HepG2 (cell line): ENCODE data around the gene FXR2. TPM values are rescaled to one million over a fixed set of nuclear protein-coding genes. Genes with fewer than 3 reads are reported as not detected.

Source experiments
- CBX5 ChIP-seq: sonication (generic); formaldehyde crosslinking; IDR thresholded peaks from 2 replicates; pipeline ENCODE4 v1.4.0; 2020; ENCODE audit warnings: missing genetic modification reagents, borderline replicate concordance
- CERS6 ChIP-seq: sonication (generic); formaldehyde crosslinking; IDR thresholded peaks from 2 replicates; pipeline ENCODE4 v1.5.0; 2020; ENCODE audit warnings: missing genetic modification reagents
- DMAP1 ChIP-seq: IDR thresholded peaks from 2 replicates; pipeline ENCODE4 v1.6.1; 2016
- HMG20A ChIP-seq: IDR thresholded peaks from 2 replicates; pipeline ENCODE4 v1.6.1; 2016; ENCODE audit warnings: borderline replicate concordance
- MLX ChIP-seq: IDR thresholded peaks from 2 replicates; pipeline ENCODE4 v1.6.1; 2016
- NAIF1 ChIP-seq: sonication (generic); formaldehyde crosslinking; IDR thresholded peaks from 2 replicates; pipeline ENCODE4 v1.5.0; 2020; ENCODE audit warnings: mild to moderate bottlenecking, missing genetic modification reagents, borderline replicate concordance
- NFKBIZ ChIP-seq: IDR thresholded peaks from 2 replicates; pipeline ENCODE4 v1.6.1; 2018; ENCODE audit warnings: missing genetic modification reagents, missing compliant biosample characterization
- NFYB ChIP-seq: sonication (generic); formaldehyde crosslinking; IDR thresholded peaks from 2 replicates; pipeline ENCODE4 v1.4.0; 2020; ENCODE audit warnings: missing genetic modification reagents
- PRPF4 ChIP-seq: fragments of 200-400 bp; formaldehyde crosslinking; IDR thresholded peaks from 2 replicates; pipeline ENCODE4 v1.6.1; 2016; ENCODE audit warnings: low read length, low read depth; ENCODE audit not compliant: poor library complexity, severe bottlenecking
- SALL1 ChIP-seq: sonication (generic); formaldehyde crosslinking; IDR thresholded peaks from 2 replicates; pipeline ENCODE4 v1.8.0; 2022; ENCODE audit warnings: mild to moderate bottlenecking, missing genetic modification reagents
- SYNCRIP ChIP-seq: fragments of 200-400 bp; formaldehyde crosslinking; IDR thresholded peaks from 2 replicates; pipeline ENCODE4 v1.6.1; 2018; ENCODE audit warnings: mild to moderate bottlenecking, low read depth, low read length; ENCODE audit not compliant: insufficient read depth
- TRIM22 ChIP-seq: fragments of 450-650 bp; IDR thresholded peaks from 2 replicates; pipeline ENCODE4 v1.6.1; 2017
- YEATS4 ChIP-seq: sonication (generic); formaldehyde crosslinking; IDR thresholded peaks from 2 replicates; pipeline ENCODE4 v1.4.0; 2020; ENCODE audit warnings: missing genetic modification reagents, borderline replicate concordance
- ZBTB3 ChIP-seq: sonication (generic); formaldehyde crosslinking; IDR thresholded peaks from 2 replicates; pipeline ENCODE4 v1.4.0; 2020; ENCODE audit warnings: low read depth, mild to moderate bottlenecking, moderate library complexity, missing genetic modification reagents, borderline replicate concordance
- ZFAT ChIP-seq: sonication (generic); formaldehyde crosslinking; conservative IDR thresholded peaks from 2 replicates; pipeline ENCODE4 v1.8.1; 2023; ENCODE audit warnings: missing genetic modification reagents, inconsistent platforms
- ZNF136 ChIP-seq: sonication (generic); formaldehyde crosslinking; IDR thresholded peaks from 2 replicates; pipeline ENCODE4 v1.8.1; 2022; ENCODE audit warnings: low read depth, mild to moderate bottlenecking, moderate library complexity, missing genetic modification reagents
- ZNF205 ChIP-seq: IDR thresholded peaks from 2 replicates; pipeline ENCODE4 v1.6.1; 2018; ENCODE audit warnings: missing biosample characterization, missing genetic modification reagents
- ZNF501 ChIP-seq: sonication (generic); formaldehyde crosslinking; IDR thresholded peaks from 2 replicates; pipeline ENCODE4 v1.5.1; 2020; ENCODE audit warnings: mild to moderate bottlenecking, moderate library complexity, missing genetic modification reagents
- ZNF546 ChIP-seq: sonication (generic); formaldehyde crosslinking; conservative IDR thresholded peaks from 2 replicates; pipeline ENCODE4 v1.8.1; 2023; ENCODE audit warnings: mild to moderate bottlenecking, missing genetic modification reagents
- polyA plus RNA-seq, 8 experiments: library from polyadenylated mRNA; depleted of rRNA in 3 of 8; stranded (reverse) in 7 of 8; unstranded in 1 of 8; fragments of >200 nt; fragmentation: Illumina TruSeq in 4 of 8; extraction: Trizol in 4 of 8; gene quantifications; 2 replicates each; pipeline versions ENCODE4 v1.2.1 to v1.2.3, GENCODE V29; 2011 to 2016; ENCODE audit warnings: low read depth in 4 of 8, missing spikeins in 1 of 8, mixed read lengths in 1 of 8; ENCODE audit not compliant: insufficient read depth in 1 of 8
- total RNA-seq, 5 experiments: library from RNA; depleted of rRNA; stranded (reverse); fragments of >200 nt; fragmentation: Illumina TruSeq; extraction: Trizol; gene quantifications; 2 replicates each; pipeline ENCODE4 v1.2.3, GENCODE V29; 2016; ENCODE audit warnings: low read depth in 1 of 5
- TF ChIP-seq, protein P1 (sequence below): sonication (generic); formaldehyde crosslinking; IDR thresholded peaks from 2 replicates; pipeline ENCODE4 v1.5.1; 2020; ENCODE audit warnings: missing genetic modification reagents, mild to moderate bottlenecking, borderline replicate concordance
- TF ChIP-seq, protein P2 (sequence below): IDR thresholded peaks from 2 replicates; pipeline ENCODE4 v1.6.1; 2016; ENCODE audit warnings: missing genetic modification reagents, missing compliant biosample characterization
- TF ChIP-seq, protein P3 (sequence below): sonication (generic); formaldehyde crosslinking; IDR thresholded peaks from 2 replicates; pipeline ENCODE4 v1.8.1; 2023; ENCODE audit warnings: missing genetic modification reagents, mild to moderate bottlenecking, borderline replicate concordance

The FXR2 gene
- total and polyA plus RNA-seq, 2 of the 13 experiments (the other 11 are each of a cell fraction or from before 2014, with no cell fraction given), result 20.9 to 24.4 TPM

- TF ChIP-seq, protein P1, sequence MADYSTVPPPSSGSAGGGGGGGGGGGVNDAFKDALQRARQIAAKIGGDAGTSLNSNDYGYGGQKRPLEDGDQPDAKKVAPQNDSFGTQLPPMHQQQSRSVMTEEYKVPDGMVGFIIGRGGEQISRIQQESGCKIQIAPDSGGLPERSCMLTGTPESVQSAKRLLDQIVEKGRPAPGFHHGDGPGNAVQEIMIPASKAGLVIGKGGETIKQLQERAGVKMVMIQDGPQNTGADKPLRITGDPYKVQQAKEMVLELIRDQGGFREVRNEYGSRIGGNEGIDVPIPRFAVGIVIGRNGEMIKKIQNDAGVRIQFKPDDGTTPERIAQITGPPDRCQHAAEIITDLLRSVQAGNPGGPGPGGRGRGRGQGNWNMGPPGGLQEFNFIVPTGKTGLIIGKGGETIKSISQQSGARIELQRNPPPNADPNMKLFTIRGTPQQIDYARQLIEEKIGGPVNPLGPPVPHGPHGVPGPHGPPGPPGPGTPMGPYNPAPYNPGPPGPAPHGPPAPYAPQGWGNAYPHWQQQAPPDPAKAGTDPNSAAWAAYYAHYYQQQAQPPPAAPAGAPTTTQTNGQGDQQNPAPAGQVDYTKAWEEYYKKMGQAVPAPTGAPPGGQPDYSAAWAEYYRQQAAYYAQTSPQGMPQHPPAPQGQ (CRISPR knock-in tag), result peak; percentile 83; the same call in 1 of the 2 replicates
- TF ChIP-seq CERS6 (CRISPR knock-in tag), result no peak; the same call in 1 of the 2 replicates
- no peak for TF ChIP-seq PRPF4
- TF ChIP-seq NAIF1 (CRISPR knock-in tag), result no peak
- no peak for TF ChIP-seq TRIM22
- TF ChIP-seq CBX5, result peak; percentile 79; the same call in 1 of the 2 replicates
- TF ChIP-seq, protein P2, sequence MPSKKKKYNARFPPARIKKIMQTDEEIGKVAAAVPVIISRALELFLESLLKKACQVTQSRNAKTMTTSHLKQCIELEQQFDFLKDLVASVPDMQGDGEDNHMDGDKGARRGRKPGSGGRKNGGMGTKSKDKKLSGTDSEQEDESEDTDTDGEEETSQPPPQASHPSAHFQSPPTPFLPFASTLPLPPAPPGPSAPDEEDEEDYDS (CRISPR knock-in tag), result peak; percentile 71; the same call in 1 of the 2 replicates
- peak; percentile 88; the same call in 1 of the 2 replicates for TF ChIP-seq MLX
- TF ChIP-seq ZFAT (CRISPR knock-in tag), result no peak
- TF ChIP-seq ZNF205 (CRISPR knock-in tag), result 0 out of 2 replicates have a peak, but pooled peaks have one; percentile 21
- no peak; the same call in none of the 2 replicates for TF ChIP-seq NFKBIZ (CRISPR knock-in tag)
- peak; percentile 74; the same call in 1 of the 2 replicates for TF ChIP-seq YEATS4
- TF ChIP-seq DMAP1 (CRISPR knock-in tag), result peak; percentile 53; the same call in 1 of the 2 replicates
- TF ChIP-seq SALL1, result peak; percentile 79
- no peak for TF ChIP-seq SYNCRIP
- TF ChIP-seq, protein P3, sequence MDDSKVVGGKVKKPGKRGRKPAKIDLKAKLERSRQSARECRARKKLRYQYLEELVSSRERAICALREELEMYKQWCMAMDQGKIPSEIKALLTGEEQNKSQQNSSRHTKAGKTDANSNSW, result no peak
- TF ChIP-seq HMG20A (CRISPR knock-in tag), result 0 out of 2 replicates have a peak, but pooled peaks have one; percentile 13
- TF ChIP-seq NFYB, result no peak
- TF ChIP-seq ZNF501 (CRISPR knock-in tag), result peak; percentile 61
- peak; percentile 38; the same call in 1 of the 2 replicates for TF ChIP-seq ZNF136 (CRISPR knock-in tag)
- TF ChIP-seq ZBTB3, result no peak
- no peak for TF ChIP-seq ZNF546 (CRISPR knock-in tag)
Measured at GRCh38 chr17:7579001-7579833, 35.5 kb downstream of the FXR2 start, which contains the start of gene CD68 (continued).
